Stimulated activated CD8-positive, alpha-beta memory T cell treated with anti-CD3 and anti-CD28 coated beads, Interleukin-4, amount 100 ng/mL, for 1 hour (primary cell): ENCODE measurements around the gene PRG2.
"Not testable (repeated sequence)": the region's sequence is repeated elsewhere in the genome, so short reads cannot be mapped to it uniquely, and the experiment has no call there.

ENCODE experiments used
- DNase-seq, 2 donors: peaks; one replicate each; pipeline ENCODE4 v3.0.0-alpha.2; 2020; ENCODE audit warnings: low read depth in 2 of 2, low spot score in 1 of 2

Gene PRG2

GRCh38 chr11:57370251-57370650 lies 20.2 kb downstream of the PRG2 start:
- DNase-seq = no peak

- DNase-seq = no peak
Measured at GRCh38 chr11:57368845-57369232, 21.6 kb downstream of the PRG2 start.

GRCh38 chr11:57368106-57368844 lies 22.2 kb downstream of the PRG2 start:
- DNase-seq = no peak

GRCh38 chr11:57364851-57365660 lies 25.4 kb downstream of the PRG2 start:
- DNase-seq = no peak

- DNase-seq = no peak
Measured at GRCh38 chr11:57363131-57364080, 27.0 kb downstream of the PRG2 start.

GRCh38 chr11:57361926-57362325 lies 28.5 kb downstream of the PRG2 start:
- DNase-seq = no peak

GRCh38 chr11:57361420-57361819 lies 29.0 kb downstream of the PRG2 start:
- not testable (repeated sequence) for DNase-seq

GRCh38 chr11:57360991-57361390 lies 29.5 kb downstream of the PRG2 start:
- no peak for DNase-seq

GRCh38 chr11:57359896-57360690 lies 30.4 kb downstream of the PRG2 start:
- no peak for DNase-seq

GRCh38 chr11:57359396-57359795 lies 31.1 kb downstream of the PRG2 start:
- no peak for DNase-seq

- DNase-seq = no peak
Measured at GRCh38 chr11:57358991-57359390, 31.5 kb downstream of the PRG2 start.

- DNase-seq = no peak
Measured at GRCh38 chr11:57358543-57358961, 31.9 kb downstream of the PRG2 start.

- no peak for DNase-seq
Measured at GRCh38 chr11:57357856-57358255, 32.6 kb downstream of the PRG2 start.

GRCh38 chr11:57357310-57357709 lies 33.1 kb downstream of the PRG2 start:
- DNase-seq = no peak

GRCh38 chr11:57356268-57356667 lies 34.2 kb downstream of the PRG2 start:
- no peak for DNase-seq

GRCh38 chr11:57354699-57355098 lies 35.8 kb downstream of the PRG2 start:
- DNase-seq = no peak

- no peak for DNase-seq
Measured at GRCh38 chr11:57353852-57354251, 36.6 kb downstream of the PRG2 start.

GRCh38 chr11:57353446-57353845 lies 37.0 kb downstream of the PRG2 start:
- DNase-seq = no peak

GRCh38 chr11:57353036-57353435 lies 37.4 kb downstream of the PRG2 start:
- no peak for DNase-seq

- peak; percentile 38 to 42 for DNase-seq
Measured at GRCh38 chr11:57349491-57350274, 40.8 kb downstream of the PRG2 start.
